MCF 10A (cell line): ENCODE measurements around the gene TUBGCP2. TPM values are rescaled to one million over a fixed set of nuclear protein-coding genes. Genes with fewer than 3 reads are reported as not detected.

ENCODE experiments used
- BruUV-seq: library from RNA; stranded (reverse); fragments of 400-500 nt; replicated peaks from 2 replicates; lab custom pipeline; 2021; lab: Mats Ljungman, UMichigan
- CTCF ChIA-PET: fragments of 300-600 bp; sonication (Branson Sonifier 250); formaldehyde crosslinking; extraction: SDS; loops from one replicate; lab custom pipeline; 2021; ENCODE audit warnings: antibody characterized with exemption, inconsistent platforms; lab: Yijun Ruan, JAX
- POLR2A ChIA-PET: fragments of 300-600, 350-650 bp; sonication (Branson Sonifier 250); formaldehyde crosslinking; extraction: SDS; loops from one replicate; lab custom pipeline; 2020; ENCODE audit warnings: antibody characterized with exemption, inconsistent platforms; lab: Yijun Ruan, JAX
- DNase-seq: peaks from one replicate; pipeline ENCODE4 v3.0.0-alpha.2; 2018; ENCODE audit not compliant: unreplicated experiment
- H3K27ac Mint-ChIP-seq: one replicate; pipeline ENCODE4 v1.8.0; 2022; ENCODE audit warnings: mild to moderate bottlenecking, low read depth, mixed read lengths; ENCODE audit not compliant: unreplicated experiment
- H3K27me3 Mint-ChIP-seq: one replicate; pipeline ENCODE4 v1.8.0; 2022; ENCODE audit warnings: mixed read lengths; ENCODE audit not compliant: insufficient read depth, unreplicated experiment
- H3K36me3 Mint-ChIP-seq: one replicate; pipeline ENCODE4 v1.8.0; 2022; ENCODE audit warnings: mild to moderate bottlenecking, moderate library complexity, mixed read lengths; ENCODE audit not compliant: insufficient read depth, unreplicated experiment
- H3K4me1 Mint-ChIP-seq: one replicate; pipeline ENCODE4 v1.8.0; 2022; ENCODE audit warnings: mixed read lengths; ENCODE audit not compliant: insufficient read depth, unreplicated experiment
- H3K4me3 Mint-ChIP-seq: one replicate; pipeline ENCODE4 v1.8.0; 2022; ENCODE audit warnings: mild to moderate bottlenecking, moderate library complexity, mixed read lengths; ENCODE audit not compliant: unreplicated experiment
- H3K9me3 Mint-ChIP-seq: one replicate; pipeline ENCODE4 v1.8.0; 2022; ENCODE audit warnings: mixed read lengths; ENCODE audit not compliant: unreplicated experiment
- CTCF ChIP-seq: fragments of 200-600 bp; IDR thresholded peaks from one replicate; pipeline ENCODE4 v1.8.0; 2022; ENCODE audit warnings: antibody characterized with exemption, mild to moderate bottlenecking; ENCODE audit not compliant: unreplicated experiment
- intact Hi-C: fragments of 100-400 bp; cut with micrococcal nuclease; formaldehyde crosslinking; loops from 2 replicates; pipeline ENCODE4 v1.14.1; 2022
- total RNA-seq: library from RNA; stranded (reverse); gene quantifications from 2 replicates; pipeline ENCODE4 v1.2.3, GENCODE V29; 2022

TUBGCP2 gene
- total RNA-seq, 1 experiment from 2014 or later, result 95.9 TPM

- no TSS peak for BruUV-seq
- Mint-ChIP-seq H3K9me3 (no peaks in the 10 kb centered on the region), H3K27me3 (peaks cover 9% of the 10 kb centered on the region), H3K36me3 (no peaks in the 10 kb centered on the region), H3K4me3 (no peak overlapping the region), H3K4me1 (peaks cover 7% of the 10 kb centered on the region), H3K27ac (no peak overlapping the region)
- no peak for DNase-seq
- ChIA-PET CTCF (interaction anchor here (1.0 kb wide), 1 partner anchor 17 kb away, joined by 3 read pairs; no protein-coding TSS in a partner anchor), POLR2A (no interaction called here)
- intact Hi-C loops, result no loop called here
- TF ChIP-seq CTCF, result no peak
Observed at GRCh38 chr10:133241501-133242205, 67.0 kb downstream of the TUBGCP2 start.

- intact Hi-C loops, result no loop called here
Observed at GRCh38 chr10:133239990-133240389, 68.7 kb downstream of the TUBGCP2 start.

DNA sequence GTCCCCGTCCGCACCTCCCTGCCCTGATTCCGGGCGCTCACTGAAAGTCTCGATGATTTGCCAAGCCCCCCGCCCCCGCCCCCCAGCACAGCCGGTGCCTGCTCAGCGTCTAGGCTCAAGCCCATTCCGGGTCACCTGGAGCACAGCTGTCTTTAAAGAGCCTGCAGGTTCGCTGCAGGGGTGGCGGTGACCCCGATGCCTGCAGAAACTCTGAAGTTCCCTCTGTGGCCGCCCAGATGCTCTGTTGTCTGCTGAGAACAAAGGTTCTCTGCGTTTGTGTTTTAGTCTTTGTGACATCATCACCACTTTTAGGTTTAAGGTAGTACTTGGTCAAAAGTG lies 70.2 kb downstream of the TUBGCP2 start:
- ChIA-PET POLR2A (no interaction called here), CTCF (no interaction called here)
- H3K4me3 Mint-ChIP-seq, result no peak overlapping the region
- intact Hi-C loops, result no loop called here
- no peak for TF ChIP-seq CTCF
- H3K27ac Mint-ChIP-seq, result no peak overlapping the region
- no peaks in the 10 kb centered on the region for H3K9me3 Mint-ChIP-seq
- peaks cover 7% of the 10 kb centered on the region for H3K4me1 Mint-ChIP-seq
- BruUV-seq, result no TSS peak
- H3K27me3 Mint-ChIP-seq, result peaks cover 9% of the 10 kb centered on the region
- H3K36me3 Mint-ChIP-seq, result no peaks in the 10 kb centered on the region
- no peak for DNase-seq

More at GRCh38 chr10:133239990-133240389, 68.7 kb downstream of the TUBGCP2 start:
- H3K4me1 Mint-ChIP-seq, result peaks cover 7% of the 10 kb centered on the region
- no peak overlapping the region for H3K27ac Mint-ChIP-seq
- no peaks in the 10 kb centered on the region for H3K36me3 Mint-ChIP-seq
- TF ChIP-seq CTCF, result no peak
- BruUV-seq, result no TSS peak
- ChIA-PET POLR2A (no interaction called here), CTCF (interaction anchor here (1.2 kb wide), 1 partner anchor 18 kb away, joined by 3 read pairs; no protein-coding TSS in a partner anchor)
- no peak overlapping the region for H3K4me3 Mint-ChIP-seq
- H3K27me3 Mint-ChIP-seq, result peaks cover 9% of the 10 kb centered on the region
- DNase-seq, result no peak
- no peaks in the 10 kb centered on the region for H3K9me3 Mint-ChIP-seq

- no TSS peak for BruUV-seq
- no peak within 1 kb of the TSS for H3K4me3 Mint-ChIP-seq
- DNase-seq, result no peak
- H3K27ac Mint-ChIP-seq, result no peak within 1 kb of the TSS
- peaks cover 9% of the 10 kb centered on the region for H3K27me3 Mint-ChIP-seq
- CTCF ChIA-PET, result no interaction called here
- intact Hi-C loops, result no loop called here
- POLR2A ChIA-PET, result no interaction called here
- no peaks in the 10 kb centered on the region for H3K36me3 Mint-ChIP-seq
- no peak for TF ChIP-seq CTCF
- peaks cover 2% of the 10 kb centered on the region for H3K4me1 Mint-ChIP-seq
- H3K9me3 Mint-ChIP-seq, result no peaks in the 10 kb centered on the region
Observed at GRCh38 chr10:133237588-133238465, 70.8 kb downstream of the TUBGCP2 start, which contains the start of gene VENTX. Gene VENTX (plus strand): TSS chr10:133237855. CDS start chr10:133237915, 60 bp downstream.
